ENCODE results near the gene GABRR1.
A peak's percentile ranks its signal among the peaks of the same experiment; 100 is the strongest.
"Not testable (repeated sequence)": the region's sequence is repeated elsewhere in the genome, so short reads cannot be mapped to it uniquely, and the experiment has no call there.

GABRR1 gene

DNA sequence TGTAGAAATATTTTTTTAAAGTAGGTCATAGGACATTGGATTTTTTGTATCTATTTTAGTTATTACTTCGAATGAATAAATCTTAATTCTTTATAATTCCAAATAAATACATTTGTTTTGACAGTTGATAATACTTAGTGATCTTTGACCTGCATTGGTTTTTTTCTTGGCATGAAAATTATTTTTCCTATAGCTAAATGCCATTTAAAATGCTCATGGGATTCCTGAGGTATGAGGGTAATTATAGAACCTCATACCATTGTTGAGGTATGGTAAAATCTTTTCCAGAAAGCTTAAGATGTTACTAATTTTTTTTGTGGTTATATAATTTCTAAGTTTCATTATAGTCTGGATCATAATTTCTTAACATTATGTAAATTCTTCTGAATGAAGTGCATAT lies 63.0 kb downstream of the GABRR1 start:
- peak; percentile 32 for DNase-seq (ENCODE audit: low read depth)

- peak; percentile 22 for DNase-seq (ENCODE audit: low read depth)
Observed at GRCh38 chr6:89148016-89148750, 69.0 kb downstream of the GABRR1 start.

GRCh38 chr6:89146718-89147700 lies 70.1 kb downstream of the GABRR1 start:
- peak; percentile 64 for DNase-seq (ENCODE audit: low read depth)

GRCh38 chr6:89145956-89146717 lies 71.0 kb downstream of the GABRR1 start, which contains the start of gene PM20D2:
PM20D2 (plus strand) TSS chr6:89146055; CDS start chr6:89146145, 90 bp downstream.
- DNase-seq (ENCODE audit: low read depth) = peak; percentile 46

- peak; percentile 30 for DNase-seq (ENCODE audit: low read depth)
Observed at GRCh38 chr6:89145091-89145955, 71.8 kb downstream of the GABRR1 start.

- DNase-seq (ENCODE audit: low read depth) = no peak
Observed at GRCh38 chr6:89144354-89144906, 72.7 kb downstream of the GABRR1 start.

- DNase-seq (ENCODE audit: low read depth) = peak; percentile 46
Observed at GRCh38 chr6:89140347-89141156, 76.6 kb downstream of the GABRR1 start.

- peak; percentile 47 for DNase-seq (ENCODE audit: low read depth)
Observed at GRCh38 chr6:89139509-89140346, 77.4 kb downstream of the GABRR1 start.

- DNase-seq (ENCODE audit: low read depth) = peak; percentile 13
Observed at GRCh38 chr6:89138173-89138572, 79.0 kb downstream of the GABRR1 start.

DNA sequence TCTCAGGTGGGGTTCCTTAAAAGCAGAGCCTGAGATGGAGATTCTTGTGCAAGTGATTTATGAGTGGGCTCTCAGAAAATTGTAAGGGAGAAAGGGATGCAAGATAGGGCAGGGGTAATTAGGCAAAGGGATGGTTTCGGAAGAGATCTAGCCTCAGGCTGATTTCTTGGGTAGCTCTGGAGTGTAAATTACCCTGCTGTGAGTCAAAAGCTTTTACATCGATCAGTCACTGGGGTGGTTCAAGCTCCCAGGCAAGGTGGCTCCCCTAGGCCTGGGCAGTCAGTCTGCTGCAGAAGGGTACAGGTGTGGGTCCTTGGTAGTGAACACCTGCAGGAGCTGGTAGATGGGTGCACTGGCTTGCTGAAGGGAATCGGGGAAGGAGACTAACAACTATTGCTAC lies 82.4 kb downstream of the GABRR1 start:
- DNase-seq (ENCODE audit: low read depth) = no peak

DNA sequence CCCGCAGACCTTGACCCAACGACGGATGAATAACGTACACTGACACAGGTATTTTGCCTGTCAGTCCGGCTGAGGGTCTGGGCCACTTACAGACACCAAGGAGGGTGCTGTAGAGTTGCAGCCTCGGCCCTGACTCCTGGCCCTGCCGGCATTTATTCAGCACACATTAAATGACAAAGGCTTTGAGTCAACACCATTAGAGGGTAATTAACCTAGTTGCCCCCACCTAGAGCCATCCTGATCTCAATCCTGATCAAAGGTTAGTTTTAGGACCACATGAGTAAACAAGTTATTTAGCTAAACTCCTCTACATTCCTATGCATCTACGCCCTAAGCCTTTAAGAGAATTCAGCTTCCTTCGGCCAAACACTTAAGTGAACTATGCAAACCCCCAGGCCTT lies 83.2 kb downstream of the GABRR1 start:
- DNase-seq (ENCODE audit: low read depth) = no peak

DNA sequence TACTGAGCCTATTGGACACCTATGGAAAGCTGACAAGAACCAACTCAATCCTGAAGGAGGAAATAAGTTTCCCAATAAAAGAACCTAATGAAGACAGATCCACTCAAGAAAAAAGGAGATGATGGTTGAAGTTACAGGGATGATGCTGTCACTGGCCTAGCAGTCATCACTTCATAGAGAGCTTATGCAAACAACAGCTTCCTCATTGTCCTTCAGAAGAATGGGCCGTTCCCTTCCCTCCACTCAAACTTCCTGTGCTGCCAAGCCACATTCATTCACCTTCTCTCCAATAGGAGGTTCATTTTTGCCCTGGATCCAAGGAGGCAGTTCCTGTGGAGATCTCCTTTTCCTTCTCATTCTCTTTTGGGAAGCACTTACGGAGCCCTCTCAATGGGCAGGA lies 85.1 kb downstream of the GABRR1 start:
- DNase-seq (ENCODE audit: low read depth) = no peak

DNA sequence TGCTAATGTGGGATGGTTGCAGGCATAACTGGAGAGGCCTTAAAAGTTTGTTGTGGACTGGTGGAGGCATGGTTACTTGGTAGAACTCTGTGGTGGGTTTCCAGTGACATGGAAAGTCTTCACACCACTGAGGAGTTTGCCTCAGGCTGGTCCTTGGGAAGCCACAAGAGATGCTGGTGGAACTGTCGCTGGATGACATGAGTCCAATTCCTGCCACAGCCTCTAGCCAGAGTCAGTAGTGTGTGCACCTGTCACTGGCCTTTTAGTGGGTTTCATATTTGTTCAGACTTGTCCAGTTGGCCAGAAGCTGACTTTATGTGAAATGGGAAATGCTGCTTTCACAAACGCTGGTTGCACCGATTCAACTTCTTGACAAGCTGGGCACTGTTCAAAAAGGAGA lies 85.6 kb downstream of the GABRR1 start:
- DNase-seq (ENCODE audit: low read depth) = no peak

DNA sequence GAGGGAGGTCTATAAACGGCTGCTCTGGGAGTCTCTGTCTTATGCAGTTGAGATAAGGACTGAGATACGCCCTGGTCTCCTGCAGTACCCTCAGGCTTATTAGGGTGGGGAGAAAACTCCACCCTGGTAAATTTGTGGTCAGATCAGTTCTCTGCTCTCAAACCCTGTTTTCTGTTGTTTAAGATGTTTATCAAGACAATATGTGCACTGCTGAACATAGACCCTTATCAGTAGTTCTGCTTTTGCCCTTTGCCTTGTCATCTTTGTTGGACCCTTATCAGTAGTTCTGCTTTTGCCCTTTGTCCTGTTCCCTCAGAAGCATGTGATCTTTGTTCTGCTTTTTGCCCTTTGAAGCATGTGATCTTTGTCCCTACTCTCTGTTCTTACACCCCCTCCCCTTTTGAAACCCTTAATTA lies 88.9 kb downstream of the GABRR1 start:
- not testable (repeated sequence) for DNase-seq (ENCODE audit: low read depth)

All from EH (cell line).